Measurements from ENCODE around the gene TOPAZ1. TPM values are rescaled to one million over a fixed set of nuclear protein-coding genes. Genes with fewer than 3 reads are reported as not detected.
A peak's percentile ranks its signal among the peaks of the same experiment; 100 is the strongest.

TOPAZ1 gene
- total and polyA plus RNA-seq, 2 of the 13 experiments (the other 11 are each of a cell fraction or from before 2014, with no cell fraction given) = not detected

DNA sequence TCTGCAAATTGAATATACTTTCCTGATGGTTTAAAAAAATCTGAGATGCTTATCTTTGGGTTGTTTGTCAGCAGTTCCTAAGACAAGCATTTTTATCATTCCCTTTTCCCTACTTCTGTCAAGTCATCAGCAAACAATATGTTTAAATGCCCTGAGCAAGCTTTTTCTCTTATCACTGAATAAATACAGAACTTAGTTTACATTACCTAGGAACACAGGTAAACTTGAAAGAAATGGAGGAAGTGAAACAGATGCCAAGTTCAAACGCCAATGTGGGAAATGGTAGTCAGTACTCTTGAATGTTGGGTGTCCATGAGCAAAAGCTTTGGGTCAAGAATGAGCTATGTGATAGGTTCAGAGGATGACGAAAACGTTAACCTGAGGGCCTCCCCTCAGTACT, 79.6 kb downstream of the TOPAZ1 start (continued):
- TF ChIP-seq NFAT5 (CRISPR knock-in tag; IDR thresholded peaks at IDR 0.05) = no peak
- no peak for TF ChIP-seq ZNF224 (CRISPR knock-in tag; IDR thresholded peaks at IDR 0.05)
- TF ChIP-seq HNRNPH1 (optimal IDR thresholded peaks at IDR 0.05; ENCODE audit: low read depth, low read length) = no peak
- no peak for TF ChIP-seq SMARCC2 (IDR thresholded peaks at IDR 0.05)
- TF ChIP-seq, protein P1, sequence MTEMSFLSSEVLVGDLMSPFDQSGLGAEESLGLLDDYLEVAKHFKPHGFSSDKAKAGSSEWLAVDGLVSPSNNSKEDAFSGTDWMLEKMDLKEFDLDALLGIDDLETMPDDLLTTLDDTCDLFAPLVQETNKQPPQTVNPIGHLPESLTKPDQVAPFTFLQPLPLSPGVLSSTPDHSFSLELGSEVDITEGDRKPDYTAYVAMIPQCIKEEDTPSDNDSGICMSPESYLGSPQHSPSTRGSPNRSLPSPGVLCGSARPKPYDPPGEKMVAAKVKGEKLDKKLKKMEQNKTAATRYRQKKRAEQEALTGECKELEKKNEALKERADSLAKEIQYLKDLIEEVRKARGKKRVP (CRISPR knock-in tag; IDR thresholded peaks at IDR 0.05) = peak in 1 of 2 experiments; percentile 57; a peak in 2 of 4 replicates
- TF ChIP-seq, protein P2, sequence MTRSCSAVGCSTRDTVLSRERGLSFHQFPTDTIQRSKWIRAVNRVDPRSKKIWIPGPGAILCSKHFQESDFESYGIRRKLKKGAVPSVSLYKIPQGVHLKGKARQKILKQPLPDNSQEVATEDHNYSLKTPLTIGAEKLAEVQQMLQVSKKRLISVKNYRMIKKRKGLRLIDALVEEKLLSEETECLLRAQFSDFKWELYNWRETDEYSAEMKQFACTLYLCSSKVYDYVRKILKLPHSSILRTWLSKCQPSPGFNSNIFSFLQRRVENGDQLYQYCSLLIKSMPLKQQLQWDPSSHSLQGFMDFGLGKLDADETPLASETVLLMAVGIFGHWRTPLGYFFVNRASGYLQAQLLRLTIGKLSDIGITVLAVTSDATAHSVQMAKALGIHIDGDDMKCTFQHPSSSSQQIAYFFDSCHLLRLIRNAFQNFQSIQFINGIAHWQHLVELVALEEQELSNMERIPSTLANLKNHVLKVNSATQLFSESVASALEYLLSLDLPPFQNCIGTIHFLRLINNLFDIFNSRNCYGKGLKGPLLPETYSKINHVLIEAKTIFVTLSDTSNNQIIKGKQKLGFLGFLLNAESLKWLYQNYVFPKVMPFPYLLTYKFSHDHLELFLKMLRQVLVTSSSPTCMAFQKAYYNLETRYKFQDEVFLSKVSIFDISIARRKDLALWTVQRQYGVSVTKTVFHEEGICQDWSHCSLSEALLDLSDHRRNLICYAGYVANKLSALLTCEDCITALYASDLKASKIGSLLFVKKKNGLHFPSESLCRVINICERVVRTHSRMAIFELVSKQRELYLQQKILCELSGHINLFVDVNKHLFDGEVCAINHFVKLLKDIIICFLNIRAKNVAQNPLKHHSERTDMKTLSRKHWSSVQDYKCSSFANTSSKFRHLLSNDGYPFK (CRISPR knock-in tag; IDR thresholded peaks at IDR 0.05; ENCODE audit: borderline replicate concordance) = no peak
- no peak for TF ChIP-seq AKAP8 (CRISPR knock-in tag; IDR thresholded peaks at IDR 0.05)
- no peak for TF ChIP-seq ZNF44 (CRISPR knock-in tag; IDR thresholded peaks at IDR 0.05)
- no peak for TF ChIP-seq ZNF563 (CRISPR knock-in tag; IDR thresholded peaks at IDR 0.05)
- peak; percentile 83 for TF ChIP-seq CREM (IDR thresholded peaks at IDR 0.05)
- TF ChIP-seq CREM (CRISPR knock-in tag; IDR thresholded peaks at IDR 0.05) = no peak
- peak; percentile 94 for TF ChIP-seq TBL1XR1 (IDR thresholded peaks at IDR 0.05; ENCODE audit: borderline replicate concordance, low read length, partially characterized antibody)
- TF ChIP-seq, protein P3, sequence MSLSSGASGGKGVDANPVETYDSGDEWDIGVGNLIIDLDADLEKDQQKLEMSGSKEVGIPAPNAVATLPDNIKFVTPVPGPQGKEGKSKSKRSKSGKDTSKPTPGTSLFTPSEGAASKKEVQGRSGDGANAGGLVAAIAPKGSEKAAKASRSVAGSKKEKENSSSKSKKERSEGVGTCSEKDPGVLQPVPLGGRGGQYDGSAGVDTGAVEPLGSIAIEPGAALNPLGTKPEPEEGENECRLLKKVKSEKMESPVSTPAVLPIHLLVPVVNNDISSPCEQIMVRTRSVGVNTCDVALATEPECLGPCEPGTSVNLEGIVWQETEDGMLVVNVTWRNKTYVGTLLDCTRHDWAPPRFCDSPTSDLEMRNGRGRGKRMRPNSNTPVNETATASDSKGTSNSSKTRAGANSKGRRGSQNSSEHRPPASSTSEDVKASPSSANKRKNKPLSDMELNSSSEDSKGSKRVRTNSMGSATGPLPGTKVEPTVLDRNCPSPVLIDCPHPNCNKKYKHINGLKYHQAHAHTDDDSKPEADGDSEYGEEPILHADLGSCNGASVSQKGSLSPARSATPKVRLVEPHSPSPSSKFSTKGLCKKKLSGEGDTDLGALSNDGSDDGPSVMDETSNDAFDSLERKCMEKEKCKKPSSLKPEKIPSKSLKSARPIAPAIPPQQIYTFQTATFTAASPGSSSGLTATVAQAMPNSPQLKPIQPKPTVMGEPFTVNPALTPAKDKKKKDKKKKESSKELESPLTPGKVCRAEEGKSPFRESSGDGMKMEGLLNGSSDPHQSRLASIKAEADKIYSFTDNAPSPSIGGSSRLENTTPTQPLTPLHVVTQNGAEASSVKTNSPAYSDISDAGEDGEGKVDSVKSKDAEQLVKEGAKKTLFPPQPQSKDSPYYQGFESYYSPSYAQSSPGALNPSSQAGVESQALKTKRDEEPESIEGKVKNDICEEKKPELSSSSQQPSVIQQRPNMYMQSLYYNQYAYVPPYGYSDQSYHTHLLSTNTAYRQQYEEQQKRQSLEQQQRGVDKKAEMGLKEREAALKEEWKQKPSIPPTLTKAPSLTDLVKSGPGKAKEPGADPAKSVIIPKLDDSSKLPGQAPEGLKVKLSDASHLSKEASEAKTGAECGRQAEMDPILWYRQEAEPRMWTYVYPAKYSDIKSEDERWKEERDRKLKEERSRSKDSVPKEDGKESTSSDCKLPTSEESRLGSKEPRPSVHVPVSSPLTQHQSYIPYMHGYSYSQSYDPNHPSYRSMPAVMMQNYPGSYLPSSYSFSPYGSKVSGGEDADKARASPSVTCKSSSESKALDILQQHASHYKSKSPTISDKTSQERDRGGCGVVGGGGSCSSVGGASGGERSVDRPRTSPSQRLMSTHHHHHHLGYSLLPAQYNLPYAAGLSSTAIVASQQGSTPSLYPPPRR (CRISPR knock-in tag; IDR thresholded peaks at IDR 0.05; ENCODE audit: borderline replicate concordance) = peak; percentile 96
- no peak for TF ChIP-seq ZFYVE20 (CRISPR knock-in tag; IDR thresholded peaks at IDR 0.05; ENCODE audit: borderline replicate concordance, low read depth)
- peak; percentile 90 for TF ChIP-seq TCF7 (IDR thresholded peaks at IDR 0.05; ENCODE audit: low read depth)

Measured in HepG2 (cell line).